Stimulated activated CD8-positive, alpha-beta memory T cell treated with anti-CD3 and anti-CD28 coated beads, Interleukin-4, amount 100 ng/mL, for 4 hours (primary cell): ENCODE measurements around the gene NFKB1.

Experiments
- DNase-seq, 2 donors: peaks; one replicate each; pipeline ENCODE4 v3.0.0-alpha.2; 2020; ENCODE audit warnings: low read depth in 2 of 2, low spot score in 1 of 2

Gene NFKB1

DNA sequence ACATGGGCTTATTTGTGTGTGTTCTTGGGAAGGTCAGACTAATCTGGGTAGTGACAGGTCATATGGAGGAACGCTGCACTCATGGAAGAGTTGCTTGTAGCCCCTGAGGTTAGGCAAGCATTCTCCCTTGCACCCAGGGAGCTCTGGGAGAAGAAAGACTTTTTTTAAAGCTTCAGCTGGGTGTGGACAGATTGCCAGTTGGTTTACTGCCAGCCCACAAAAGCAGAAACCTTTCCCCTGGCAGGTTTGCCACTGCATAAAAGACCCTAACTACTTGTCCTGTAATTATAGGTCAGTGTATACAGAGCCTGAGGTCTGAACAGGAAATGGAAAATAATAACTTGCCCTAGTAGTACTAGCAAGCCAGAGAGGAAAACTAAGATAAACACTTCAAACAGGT is 7.4 kb upstream of the NFKB1 start:
- DNase-seq, result no peak

DNA sequence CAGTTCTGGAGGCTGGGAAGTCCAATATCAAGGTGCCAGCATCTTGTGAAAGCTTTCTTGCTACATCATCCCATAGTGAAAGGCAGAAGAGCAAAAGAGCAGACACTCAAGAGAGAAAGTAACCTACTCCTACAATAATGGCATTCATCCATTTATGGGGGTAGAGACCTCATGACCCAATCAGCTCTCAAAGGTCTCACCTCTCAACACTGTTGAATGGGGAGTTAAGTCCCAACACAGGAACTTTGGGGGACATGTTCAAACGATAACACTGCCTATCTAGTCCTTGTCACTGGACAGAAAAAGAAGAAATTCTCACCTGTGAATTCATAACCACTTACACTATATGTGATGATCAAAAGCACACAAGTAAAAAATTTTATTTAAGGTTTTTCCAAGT is 6.6 kb upstream of the NFKB1 start:
- no peak for DNase-seq

DNA sequence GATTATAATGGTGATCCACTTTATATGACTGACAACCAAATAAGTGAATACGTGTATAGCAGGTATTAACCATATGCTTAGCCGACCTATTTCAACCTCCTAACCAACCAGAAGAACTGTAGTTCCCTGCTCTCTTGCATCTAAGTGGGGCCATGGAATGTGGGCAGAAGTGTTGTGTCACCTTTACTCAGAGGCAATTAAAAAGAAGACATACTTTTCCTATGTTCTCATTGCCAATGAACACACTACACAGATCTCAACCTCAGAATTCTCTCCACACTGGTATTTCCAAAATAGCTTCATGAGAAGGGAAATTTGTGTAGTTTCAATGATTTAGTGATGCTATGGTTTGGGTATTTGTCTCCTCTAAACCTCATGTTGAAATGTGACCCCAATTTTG is 3.2 kb upstream of the NFKB1 start:
- no peak for DNase-seq

- no peak for DNase-seq
Observed at GRCh38 chr4:102500352-102500695, 835 bp upstream of the NFKB1 start.

DNA sequence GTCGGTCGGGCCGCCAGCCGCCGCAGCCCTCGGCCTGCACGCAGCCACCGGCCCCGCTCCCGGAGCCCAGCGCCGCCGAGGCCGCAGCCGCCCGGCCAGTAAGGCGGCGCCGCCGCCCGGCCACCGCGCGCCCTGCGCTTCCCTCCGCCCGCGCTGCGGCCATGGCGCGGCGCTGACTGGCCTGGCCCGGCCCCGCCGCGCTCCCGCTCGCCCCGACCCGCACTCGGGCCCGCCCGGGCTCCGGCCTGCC is 213 bp downstream of the NFKB1 start:
- DNase-seq, result no peak

DNA sequence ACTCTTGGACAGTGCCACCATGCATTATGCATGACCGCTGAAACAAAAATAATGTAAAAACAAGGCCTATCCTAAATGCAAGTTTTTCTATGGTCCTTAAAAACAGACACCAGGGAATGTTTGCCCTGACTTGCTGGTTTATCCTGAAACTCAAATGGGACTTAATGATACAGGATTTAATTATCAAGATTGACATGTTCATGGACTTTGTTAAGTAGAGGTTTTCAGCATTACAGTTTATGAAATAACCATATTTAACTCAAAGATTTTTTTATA is 1.3 kb downstream of the NFKB1 start:
- no peak for DNase-seq

- no peak for DNase-seq
Observed at GRCh38 chr4:102503301-102503746, 2.2 kb downstream of the NFKB1 start.

DNA sequence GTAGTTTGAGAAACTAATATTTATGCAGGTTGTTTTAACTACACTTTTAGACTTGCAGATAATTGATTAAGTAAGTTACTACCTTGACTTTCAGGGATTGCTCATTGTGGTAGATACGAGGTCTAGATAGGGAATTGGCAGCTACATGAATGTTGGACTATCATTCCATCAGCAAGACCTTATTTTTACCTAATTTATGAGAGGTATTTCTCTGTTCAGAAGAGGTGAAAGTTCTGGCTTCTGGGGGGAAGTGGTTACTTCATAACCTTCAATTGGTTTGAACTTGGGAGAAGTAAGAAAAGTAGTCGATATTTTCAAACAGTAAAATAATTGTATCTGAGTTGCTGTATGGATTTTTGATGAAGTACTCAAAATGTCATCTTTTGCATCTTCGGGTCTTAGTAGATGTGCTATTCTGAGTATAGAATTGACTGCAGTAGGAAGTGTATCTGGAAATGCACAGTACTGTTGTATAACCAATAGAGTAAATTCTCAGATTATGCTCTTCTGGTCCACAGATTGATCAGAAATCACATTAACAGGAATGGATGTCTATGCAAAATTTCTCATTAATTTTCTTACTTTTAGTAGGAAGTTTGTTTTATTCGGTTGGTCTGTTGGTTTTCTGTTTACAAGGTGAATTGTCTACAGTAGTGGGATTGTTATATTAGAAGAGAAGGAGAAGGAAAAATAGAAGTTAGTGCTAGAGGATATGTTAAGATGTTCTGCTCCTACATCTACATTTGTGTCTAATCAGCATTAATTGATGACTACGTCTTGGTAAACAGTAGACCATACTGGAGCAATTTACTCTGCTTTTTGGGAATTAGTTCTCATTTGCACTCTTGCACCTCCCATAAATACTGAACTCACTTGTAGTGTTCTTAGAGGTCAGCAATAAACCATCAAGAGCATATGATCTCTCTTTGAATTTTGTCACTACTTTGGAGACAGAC is 3.0 kb downstream of the NFKB1 start:
- no peak for DNase-seq

- no peak for DNase-seq
Observed at GRCh38 chr4:102504941-102505340, 3.8 kb downstream of the NFKB1 start.

DNA sequence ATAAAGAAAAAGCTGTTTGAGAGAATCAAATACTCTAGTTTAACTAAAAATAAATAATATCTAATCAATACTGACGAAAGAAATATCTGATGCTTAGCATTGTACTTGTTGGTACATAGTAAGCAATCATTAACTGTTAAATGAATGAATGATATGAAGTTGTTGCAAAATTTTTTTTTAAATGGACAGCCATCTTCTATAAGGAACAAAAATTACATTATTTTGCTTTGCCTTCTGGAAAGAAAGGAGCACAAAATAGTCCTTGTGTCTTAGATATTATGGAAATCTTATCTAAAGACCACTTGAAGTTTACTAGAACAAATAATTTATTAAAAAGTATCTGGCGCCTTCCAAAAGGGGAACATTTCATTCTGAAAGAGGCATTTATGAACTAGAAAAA is 4.5 kb downstream of the NFKB1 start:
- DNase-seq, result no peak

GRCh38 chr4:102506523-102506922 is 5.4 kb downstream of the NFKB1 start:
- DNase-seq, result no peak

DNA sequence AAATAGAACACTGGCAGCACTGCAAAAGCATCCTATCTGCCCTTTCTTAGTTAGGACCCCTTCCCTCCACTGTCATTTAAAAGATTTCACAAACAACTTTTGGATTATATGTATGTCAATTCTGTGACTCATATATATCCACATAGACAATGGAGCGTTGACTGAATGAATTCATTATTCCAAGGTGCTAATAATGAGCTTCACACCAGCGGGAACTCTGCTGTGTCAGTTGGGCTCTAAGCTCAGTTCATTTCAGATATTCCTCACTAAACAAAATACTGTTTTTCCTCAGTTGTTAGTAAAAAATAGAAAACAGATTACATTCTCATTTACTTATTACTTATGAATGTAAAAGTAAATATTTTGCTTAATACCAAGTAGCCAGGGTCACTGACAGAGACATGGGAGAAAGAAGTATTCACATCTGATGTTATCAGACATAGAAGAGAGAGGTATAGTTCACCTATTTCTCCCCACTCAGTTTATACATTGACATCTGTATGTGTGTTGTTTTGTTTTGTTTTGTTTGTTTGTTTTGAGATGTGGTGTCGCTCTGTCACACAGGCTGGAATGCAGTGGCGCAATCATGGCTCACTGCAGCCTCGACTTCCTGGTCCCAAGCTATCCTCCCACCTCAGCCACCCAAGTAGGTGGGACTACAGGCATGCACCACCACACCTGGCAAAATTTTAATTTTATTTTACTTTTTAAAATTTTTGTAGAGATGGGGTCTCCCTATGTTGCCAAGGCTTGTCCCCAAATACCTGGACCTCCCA is 10.9 kb downstream of the NFKB1 start:
- DNase-seq, result no peak

GRCh38 chr4:102514298-102514964 is 13.3 kb downstream of the NFKB1 start:
- DNase-seq, result no peak

- no peak for DNase-seq
Observed at GRCh38 chr4:102517753-102518152, 16.6 kb downstream of the NFKB1 start.

DNA sequence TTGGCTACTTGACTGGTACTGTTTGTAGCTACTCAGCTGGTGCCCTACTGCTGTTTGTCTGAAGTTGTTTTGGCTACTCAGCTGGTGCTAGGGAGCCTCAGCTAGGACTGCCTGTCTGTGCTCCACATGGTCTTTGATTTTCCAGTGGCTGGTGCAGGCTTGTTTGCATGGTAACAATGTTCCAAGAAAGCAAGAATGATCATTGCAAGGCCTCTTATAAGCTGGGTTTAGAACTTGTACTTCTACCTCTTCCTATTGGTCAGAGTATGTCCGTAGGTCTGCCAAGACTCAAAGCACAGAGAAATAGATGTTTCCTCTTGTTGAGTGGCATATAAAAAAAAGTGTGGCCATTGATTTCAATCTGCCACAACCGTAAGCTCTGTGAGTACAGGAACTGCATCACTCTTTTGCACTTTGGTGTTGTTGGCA is 17.6 kb downstream of the NFKB1 start:
- DNase-seq, result no peak

DNA sequence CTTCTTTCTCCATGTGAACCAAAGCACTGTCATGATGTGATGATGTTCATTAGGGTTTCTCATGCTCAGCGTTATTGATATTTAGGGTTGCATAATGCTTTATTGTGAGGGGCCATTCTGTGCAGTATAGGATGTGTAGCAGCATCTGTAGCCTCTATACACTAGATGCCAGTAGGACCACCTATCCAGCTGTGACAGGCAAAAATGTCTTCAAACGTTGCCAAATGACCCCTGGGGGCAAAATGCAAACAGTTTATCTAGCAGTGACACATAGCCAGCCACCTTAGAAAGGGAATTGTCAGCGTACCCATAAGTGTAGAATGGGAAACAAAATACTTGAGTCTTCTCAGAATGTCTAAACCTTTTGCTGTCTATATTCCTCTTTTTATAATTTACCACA is 18.8 kb downstream of the NFKB1 start:
- DNase-seq, result no peak

DNA sequence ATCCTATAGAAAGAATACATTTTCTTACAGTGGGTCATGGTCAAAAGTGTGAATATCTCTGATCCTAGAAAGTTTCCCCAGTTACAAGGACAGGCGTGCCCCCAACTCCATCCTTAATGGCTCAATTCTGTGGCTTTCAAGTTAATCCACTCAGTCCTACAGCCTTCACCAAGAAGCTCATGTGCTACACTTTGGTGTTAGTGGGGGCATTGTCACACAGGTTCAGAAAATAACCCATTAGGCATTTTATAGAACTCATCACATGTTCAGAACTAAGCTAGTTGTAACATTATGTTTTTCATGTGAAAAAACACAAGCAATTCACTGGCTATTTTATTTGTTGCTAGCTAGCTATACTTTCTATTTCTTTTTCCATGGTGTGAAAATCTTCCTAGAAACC is 20.4 kb downstream of the NFKB1 start:
- no peak for DNase-seq

DNA sequence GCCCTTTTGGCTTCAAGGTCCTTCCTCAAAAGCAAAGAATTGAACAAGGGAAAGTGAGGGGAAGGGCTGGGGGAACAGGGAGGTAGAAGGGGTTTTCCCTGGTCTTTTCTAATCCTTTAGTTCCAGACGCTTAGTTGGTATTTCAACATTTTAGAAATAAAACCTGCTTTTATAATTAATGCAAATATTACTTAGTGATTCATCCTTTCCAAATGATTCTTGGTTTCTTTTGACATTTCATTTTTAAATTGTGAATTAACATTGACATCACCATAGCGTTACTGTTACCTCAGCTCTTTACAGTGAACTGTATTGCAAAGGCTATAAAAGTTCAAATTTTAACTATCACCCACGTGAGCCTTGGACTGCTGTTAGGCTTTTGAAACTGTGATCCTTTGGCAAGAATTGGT is 20.9 kb downstream of the NFKB1 start:
- DNase-seq, result no peak

DNA sequence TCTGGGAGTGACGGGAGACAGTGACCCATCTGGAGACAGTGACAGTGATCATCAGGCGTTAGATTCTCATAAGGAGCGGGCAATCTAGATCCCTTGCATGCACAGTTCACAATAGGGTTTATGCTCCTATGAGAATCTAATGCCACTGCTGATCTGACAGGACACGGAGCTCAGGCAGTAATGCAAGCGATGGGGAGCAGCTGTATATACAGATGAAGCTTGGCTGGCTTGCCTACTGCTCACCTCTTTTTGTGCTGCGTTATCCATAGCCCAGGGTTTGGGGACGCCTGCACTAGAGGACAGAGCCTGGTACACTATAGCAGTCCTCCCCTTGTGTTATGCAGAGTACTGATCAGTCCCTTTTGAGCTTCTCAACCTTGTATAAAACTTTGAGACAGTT is 23.5 kb downstream of the NFKB1 start:
- no peak for DNase-seq

GRCh38 chr4:102525097-102525496 is 23.9 kb downstream of the NFKB1 start:
- DNase-seq, result no peak

GRCh38 chr4:102525504-102525903 is 24.3 kb downstream of the NFKB1 start:
- DNase-seq, result no peak

GRCh38 chr4:102526532-102526931 is 25.4 kb downstream of the NFKB1 start:
- no peak for DNase-seq
